ENCODE data around the gene TLDC2.

DNA sequence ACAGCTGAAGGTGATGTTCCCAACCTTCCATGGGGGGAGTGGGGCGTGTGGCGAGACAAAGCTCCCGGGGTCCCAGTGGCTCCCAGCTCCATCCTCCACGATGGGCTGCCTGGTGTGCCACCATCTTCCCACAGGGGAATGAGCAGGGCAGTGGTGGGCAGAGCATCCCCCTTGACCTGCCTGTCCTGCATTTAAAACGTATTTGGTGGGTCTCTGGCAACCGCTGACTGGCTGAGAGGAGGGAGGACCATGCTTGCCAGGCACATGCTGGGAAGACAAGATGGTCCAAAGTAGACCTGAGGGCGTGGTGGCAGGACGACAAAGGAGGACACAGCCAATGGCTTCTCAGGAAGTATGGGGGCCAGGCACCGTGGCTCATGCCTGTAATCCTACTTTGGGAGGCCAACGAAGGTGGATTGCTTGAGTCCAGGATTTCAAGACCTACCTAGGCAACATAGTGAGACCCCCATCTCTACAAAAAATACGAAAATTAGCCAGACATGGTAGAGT lies 4.9 kb downstream of the TLDC2 start:
- TF ChIP-seq, protein P1, sequence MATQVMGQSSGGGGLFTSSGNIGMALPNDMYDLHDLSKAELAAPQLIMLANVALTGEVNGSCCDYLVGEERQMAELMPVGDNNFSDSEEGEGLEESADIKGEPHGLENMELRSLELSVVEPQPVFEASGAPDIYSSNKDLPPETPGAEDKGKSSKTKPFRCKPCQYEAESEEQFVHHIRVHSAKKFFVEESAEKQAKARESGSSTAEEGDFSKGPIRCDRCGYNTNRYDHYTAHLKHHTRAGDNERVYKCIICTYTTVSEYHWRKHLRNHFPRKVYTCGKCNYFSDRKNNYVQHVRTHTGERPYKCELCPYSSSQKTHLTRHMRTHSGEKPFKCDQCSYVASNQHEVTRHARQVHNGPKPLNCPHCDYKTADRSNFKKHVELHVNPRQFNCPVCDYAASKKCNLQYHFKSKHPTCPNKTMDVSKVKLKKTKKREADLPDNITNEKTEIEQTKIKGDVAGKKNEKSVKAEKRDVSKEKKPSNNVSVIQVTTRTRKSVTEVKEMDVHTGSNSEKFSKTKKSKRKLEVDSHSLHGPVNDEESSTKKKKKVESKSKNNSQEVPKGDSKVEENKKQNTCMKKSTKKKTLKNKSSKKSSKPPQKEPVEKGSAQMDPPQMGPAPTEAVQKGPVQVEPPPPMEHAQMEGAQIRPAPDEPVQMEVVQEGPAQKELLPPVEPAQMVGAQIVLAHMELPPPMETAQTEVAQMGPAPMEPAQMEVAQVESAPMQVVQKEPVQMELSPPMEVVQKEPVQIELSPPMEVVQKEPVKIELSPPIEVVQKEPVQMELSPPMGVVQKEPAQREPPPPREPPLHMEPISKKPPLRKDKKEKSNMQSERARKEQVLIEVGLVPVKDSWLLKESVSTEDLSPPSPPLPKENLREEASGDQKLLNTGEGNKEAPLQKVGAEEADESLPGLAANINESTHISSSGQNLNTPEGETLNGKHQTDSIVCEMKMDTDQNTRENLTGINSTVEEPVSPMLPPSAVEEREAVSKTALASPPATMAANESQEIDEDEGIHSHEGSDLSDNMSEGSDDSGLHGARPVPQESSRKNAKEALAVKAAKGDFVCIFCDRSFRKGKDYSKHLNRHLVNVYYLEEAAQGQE (IDR thresholded peaks at IDR 0.05; ENCODE audit: insufficient replicate concordance, low read depth): no peak
- TF ChIP-seq, protein P2, sequence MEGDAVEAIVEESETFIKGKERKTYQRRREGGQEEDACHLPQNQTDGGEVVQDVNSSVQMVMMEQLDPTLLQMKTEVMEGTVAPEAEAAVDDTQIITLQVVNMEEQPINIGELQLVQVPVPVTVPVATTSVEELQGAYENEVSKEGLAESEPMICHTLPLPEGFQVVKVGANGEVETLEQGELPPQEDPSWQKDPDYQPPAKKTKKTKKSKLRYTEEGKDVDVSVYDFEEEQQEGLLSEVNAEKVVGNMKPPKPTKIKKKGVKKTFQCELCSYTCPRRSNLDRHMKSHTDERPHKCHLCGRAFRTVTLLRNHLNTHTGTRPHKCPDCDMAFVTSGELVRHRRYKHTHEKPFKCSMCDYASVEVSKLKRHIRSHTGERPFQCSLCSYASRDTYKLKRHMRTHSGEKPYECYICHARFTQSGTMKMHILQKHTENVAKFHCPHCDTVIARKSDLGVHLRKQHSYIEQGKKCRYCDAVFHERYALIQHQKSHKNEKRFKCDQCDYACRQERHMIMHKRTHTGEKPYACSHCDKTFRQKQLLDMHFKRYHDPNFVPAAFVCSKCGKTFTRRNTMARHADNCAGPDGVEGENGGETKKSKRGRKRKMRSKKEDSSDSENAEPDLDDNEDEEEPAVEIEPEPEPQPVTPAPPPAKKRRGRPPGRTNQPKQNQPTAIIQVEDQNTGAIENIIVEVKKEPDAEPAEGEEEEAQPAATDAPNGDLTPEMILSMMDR (IDR thresholded peaks at IDR 0.05; ENCODE audit: insufficient read depth, low read length): no peak
- no peak for TF ChIP-seq SPI1 (IDR thresholded peaks at IDR 0.05; ENCODE audit: borderline replicate concordance, low read depth)
